HG03565 (cell line): ENCODE results near the gene CERT1.
A peak's percentile ranks its signal among the peaks of the same experiment; 100 is the strongest.
"Not testable (repeated sequence)": the region's sequence is repeated elsewhere in the genome, so short reads cannot be mapped to it uniquely, and the experiment has no call there.

Experiments
- ATAC-seq: cut with Tn5 transposase; IDR thresholded peaks from one replicate; pipeline ENCODE4 v1.9.1; 2021; ENCODE audit warnings: mild to moderate bottlenecking, moderate library complexity; ENCODE audit not compliant: unreplicated experiment

Gene CERT1

GRCh38 chr5:75511435-75512382, at the start of gene CERT1, which contains the start of gene POLK:
TSS of gene CERT1 (minus strand) at chr5:75511629. CDS start at chr5:75511207, 422 bp downstream.
TSS of gene POLK (plus strand) at chr5:75511891.
- ATAC-seq, result peak; percentile 76

- not testable (repeated sequence) for ATAC-seq
These were observed 49.2 kb upstream of the CERT1 start for GRCh38 chr5:75560655-75561054.

GRCh38 chr5:75558981-75559632, 47.7 kb upstream of the CERT1 start:
- ATAC-seq, result no peak

GRCh38 chr5:75558221-75558620, 46.8 kb upstream of the CERT1 start:
- no peak for ATAC-seq

- ATAC-seq, result no peak
These were observed 41.9 kb upstream of the CERT1 start for GRCh38 chr5:75553358-75553757.

GRCh38 chr5:75552764-75553163, 41.3 kb upstream of the CERT1 start:
- no peak for ATAC-seq

GRCh38 chr5:75551471-75551870, 40.0 kb upstream of the CERT1 start:
- no peak for ATAC-seq

GRCh38 chr5:75550597-75550996, 39.2 kb upstream of the CERT1 start:
- no peak for ATAC-seq

GRCh38 chr5:75547812-75548211, 36.4 kb upstream of the CERT1 start:
- ATAC-seq, result no peak

- no peak for ATAC-seq
These were observed 35.4 kb upstream of the CERT1 start for GRCh38 chr5:75546830-75547229.

GRCh38 chr5:75545131-75545530, 33.7 kb upstream of the CERT1 start:
- no peak for ATAC-seq

- ATAC-seq, result no peak
These were observed 26.8 kb upstream of the CERT1 start for GRCh38 chr5:75538211-75538610.

GRCh38 chr5:75536694-75537360, 25.4 kb upstream of the CERT1 start:
- no peak for ATAC-seq

- ATAC-seq, result no peak
These were observed 24.7 kb upstream of the CERT1 start for GRCh38 chr5:75536147-75536546.

- ATAC-seq, result no peak
These were observed 23.3 kb upstream of the CERT1 start for GRCh38 chr5:75534734-75535133.

GRCh38 chr5:75533716-75534115, 22.3 kb upstream of the CERT1 start:
- ATAC-seq, result not testable (repeated sequence)

- no peak for ATAC-seq
These were observed 20.8 kb upstream of the CERT1 start for GRCh38 chr5:75532190-75532589.

GRCh38 chr5:75529185-75529584, 17.8 kb upstream of the CERT1 start:
- ATAC-seq, result no peak

GRCh38 chr5:75526070-75526469, 14.6 kb upstream of the CERT1 start:
- ATAC-seq, result no peak

GRCh38 chr5:75525344-75525743, 13.9 kb upstream of the CERT1 start:
- no peak for ATAC-seq

GRCh38 chr5:75524591-75524990, 13.2 kb upstream of the CERT1 start:
- ATAC-seq, result no peak
